ENCODE measurements around the gene MRGPRF.
A peak's percentile ranks its signal among the peaks of the same experiment; 100 is the strongest.
"Not testable (repeated sequence)": the region's sequence is repeated elsewhere in the genome, so short reads cannot be mapped to it uniquely, and the experiment has no call there.

Gene MRGPRF

DNA sequence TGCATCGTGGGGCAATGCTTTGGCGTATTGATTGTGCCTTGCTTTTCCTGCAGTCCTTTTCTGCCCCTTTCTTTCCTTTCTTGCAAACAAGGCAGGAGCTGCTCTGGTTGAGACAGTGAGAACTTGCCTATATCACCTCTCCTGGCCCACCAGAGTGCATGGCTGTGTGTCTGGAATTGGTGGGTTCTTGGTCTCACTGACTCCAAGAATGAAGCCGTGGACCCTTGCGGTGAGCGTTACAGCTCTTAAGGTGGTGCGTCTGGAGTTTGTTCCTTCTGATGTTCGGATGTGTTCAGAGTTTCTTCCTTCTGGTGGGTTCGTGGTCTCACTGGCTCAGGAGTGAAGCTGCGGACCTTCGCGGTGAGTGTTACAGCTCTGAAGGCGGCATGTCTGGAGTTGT is 39.3 kb downstream of the MRGPRF start:
- H3K9ac ChIP-seq (ENCODE audit: low read length); H2BK15ac ChIP-seq (replicated peaks; ENCODE audit: low read depth); H4K8ac ChIP-seq (ENCODE audit: low read depth, low read length); H3K4me3 ChIP-seq (ENCODE audit: low read length); H2AK5ac ChIP-seq (ENCODE audit: low read length); H3K4me1 ChIP-seq (ENCODE audit: control insufficient read depth, low read depth, low read length); H3K23ac ChIP-seq (ENCODE audit: low read length); H4K5ac ChIP-seq (ENCODE audit: low read length); H3K79me1 ChIP-seq (ENCODE audit: low read length); H3K4me2 ChIP-seq (ENCODE audit: low read length); H2BK5ac ChIP-seq (ENCODE audit: low read length); H3K18ac ChIP-seq (ENCODE audit: low read length); H3K27ac ChIP-seq (ENCODE audit: low read depth, low read length); H3K79me2 ChIP-seq (ENCODE audit: control insufficient read depth, insufficient read depth, low read length); DNase-seq; H3K36me3 ChIP-seq (ENCODE audit: control insufficient read depth, insufficient read depth, low read length); H2BK120ac ChIP-seq (ENCODE audit: low read depth, low read length); H3K4ac ChIP-seq (ENCODE audit: low read depth, low read length); H3K56ac ChIP-seq (ENCODE audit: low read length); H3K27me3 ChIP-seq (ENCODE audit: insufficient read depth, low read length, poor library complexity): not testable (repeated sequence)
- WGBS (ENCODE audit: extremely low coverage, insufficient coverage, low lambda C conversion rate), result no CpG with 5 or more reads among the region's 12 CpGs

GRCh38 chr11:68973219-68973618 is 39.8 kb downstream of the MRGPRF start:
- H4K8ac ChIP-seq (ENCODE audit: low read depth, low read length), result no peak overlapping the region

DNA sequence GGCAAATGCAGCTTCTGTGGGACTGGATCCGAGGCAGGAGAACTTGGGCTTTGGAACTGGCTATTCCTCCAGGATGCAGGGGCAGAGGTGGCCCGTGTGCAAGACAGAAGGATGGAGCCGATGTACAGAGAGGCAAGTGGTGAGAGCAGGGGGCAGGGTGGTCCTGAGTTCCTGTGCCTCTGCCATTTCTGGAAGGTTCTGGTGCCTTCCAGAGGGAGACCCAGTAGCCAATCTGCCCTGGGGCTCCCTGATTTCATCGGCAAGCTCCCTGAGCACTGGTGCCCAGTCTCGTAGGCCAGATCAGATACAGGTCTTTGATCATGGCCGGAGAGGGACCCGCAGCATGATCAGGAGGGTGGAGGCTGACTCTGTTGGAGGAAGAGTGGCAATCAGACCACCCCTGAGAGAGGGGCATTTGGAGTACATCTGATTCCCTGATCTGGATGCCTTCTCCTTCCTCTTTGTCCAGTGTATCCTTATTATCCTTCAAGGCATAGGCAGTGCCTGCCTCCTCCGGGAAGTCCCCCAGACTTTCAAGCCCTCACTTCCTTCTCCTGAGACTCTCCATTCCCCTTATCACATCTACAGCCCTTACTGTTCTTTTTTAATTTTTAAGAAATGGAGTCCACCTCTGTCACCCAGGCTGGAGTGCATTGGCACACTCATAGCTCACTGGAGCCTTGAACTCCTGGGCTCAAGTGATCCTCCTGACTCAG is 42.0 kb downstream of the MRGPRF start:
- no peak overlapping the region for H3K4me3 ChIP-seq (ENCODE audit: low read length)
- no peak overlapping the region for H4K5ac ChIP-seq (ENCODE audit: low read length)
- no peak overlapping the region for H3K27ac ChIP-seq (ENCODE audit: low read depth, low read length)
- no peak overlapping the region for H3K56ac ChIP-seq (ENCODE audit: low read length)
- no peak overlapping the region for H2BK120ac ChIP-seq (ENCODE audit: low read depth, low read length)
- H3K23ac ChIP-seq (ENCODE audit: low read length), result no peak overlapping the region
- no peaks in the 10 kb centered on the region for H3K79me2 ChIP-seq (ENCODE audit: control insufficient read depth, insufficient read depth, low read length)
- no CpG with 5 or more reads among the region's 8 CpGs for WGBS (ENCODE audit: extremely low coverage, insufficient coverage, low lambda C conversion rate)
- no peaks in the 10 kb centered on the region for H3K27me3 ChIP-seq (ENCODE audit: insufficient read depth, low read length, poor library complexity)
- H4K8ac ChIP-seq (ENCODE audit: low read depth, low read length), result no peak overlapping the region
- H3K79me1 ChIP-seq (ENCODE audit: low read length), result no peaks in the 10 kb centered on the region
- H3K4me2 ChIP-seq (ENCODE audit: low read length), result no peak overlapping the region
- no peak overlapping the region for H2BK5ac ChIP-seq (ENCODE audit: low read length)
- no peak overlapping the region for H3K4ac ChIP-seq (ENCODE audit: low read depth, low read length)
- no peak for DNase-seq
- no peaks in the 10 kb centered on the region for H3K4me1 ChIP-seq (ENCODE audit: control insufficient read depth, low read depth, low read length)
- H3K36me3 ChIP-seq (ENCODE audit: control insufficient read depth, insufficient read depth, low read length), result no peaks in the 10 kb centered on the region
- no peak overlapping the region for H3K18ac ChIP-seq (ENCODE audit: low read length)
- no peak overlapping the region for H3K9ac ChIP-seq (ENCODE audit: low read length)
- H2BK15ac ChIP-seq (replicated peaks; ENCODE audit: low read depth), result no peak overlapping the region
- no peak overlapping the region for H2AK5ac ChIP-seq (ENCODE audit: low read length)

More at GRCh38 chr11:68973219-68973618, 39.8 kb downstream of the MRGPRF start:
- Histone ChIP-seq H3K56ac (ENCODE audit: low read length) (no peak overlapping the region), H4K5ac (ENCODE audit: low read length) (no peak overlapping the region), H3K4me2 (ENCODE audit: low read length) (no peak overlapping the region), H3K23ac (ENCODE audit: low read length) (no peak overlapping the region), H2BK120ac (ENCODE audit: low read depth, low read length) (no peak overlapping the region), H3K79me1 (ENCODE audit: low read length) (no peaks in the 10 kb centered on the region), H3K27me3 (ENCODE audit: insufficient read depth, low read length, poor library complexity) (no peaks in the 10 kb centered on the region), H3K4me3 (ENCODE audit: low read length) (no peak overlapping the region), H3K18ac (ENCODE audit: low read length) (no peak overlapping the region), H3K4me1 (ENCODE audit: control insufficient read depth, low read depth, low read length) (no peaks in the 10 kb centered on the region), H3K4ac (ENCODE audit: low read depth, low read length) (no peak overlapping the region), H2BK5ac (ENCODE audit: low read length) (no peak overlapping the region), H3K36me3 (ENCODE audit: control insufficient read depth, insufficient read depth, low read length) (no peaks in the 10 kb centered on the region), H2AK5ac (ENCODE audit: low read length) (no peak overlapping the region), H3K79me2 (ENCODE audit: control insufficient read depth, insufficient read depth, low read length) (no peaks in the 10 kb centered on the region), H3K9ac (ENCODE audit: low read length) (no peak overlapping the region), H2BK15ac (replicated peaks; ENCODE audit: low read depth) (no peak overlapping the region), H3K27ac (ENCODE audit: low read depth, low read length) (no peak overlapping the region)
- WGBS (ENCODE audit: extremely low coverage, insufficient coverage, low lambda C conversion rate), result no CpG with 5 or more reads among the region's 4 CpGs
- no peak for DNase-seq

DNA sequence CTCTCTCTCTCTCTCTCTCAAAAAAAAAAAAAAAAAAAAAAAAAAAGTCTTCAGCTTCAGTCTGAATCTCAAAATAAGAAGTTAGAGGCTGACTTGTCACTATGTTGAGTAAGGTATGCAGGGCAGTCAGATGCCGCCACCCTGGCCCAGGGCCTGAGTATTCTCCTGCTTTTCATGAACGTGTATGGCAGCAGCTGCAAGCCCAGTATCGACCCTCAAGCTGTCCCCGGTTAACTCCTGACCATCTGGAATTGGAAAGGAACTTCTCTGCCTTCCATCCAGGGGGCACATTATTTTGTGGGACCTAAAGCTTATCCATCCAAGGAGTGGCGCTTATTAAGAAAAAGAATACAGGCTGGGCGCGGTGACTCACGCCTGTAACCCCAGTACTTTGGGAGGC is 43.7 kb downstream of the MRGPRF start:
- Histone ChIP-seq H3K4ac (ENCODE audit: low read depth, low read length) (no peak overlapping the region), H3K27ac (ENCODE audit: low read depth, low read length) (no peak overlapping the region), H3K23ac (ENCODE audit: low read length) (no peak overlapping the region), H3K79me1 (ENCODE audit: low read length) (no peaks in the 10 kb centered on the region), H3K9ac (ENCODE audit: low read length) (no peak overlapping the region), H3K4me2 (ENCODE audit: low read length) (no peak overlapping the region), H3K27me3 (ENCODE audit: insufficient read depth, low read length, poor library complexity) (no peaks in the 10 kb centered on the region), H3K79me2 (ENCODE audit: control insufficient read depth, insufficient read depth, low read length) (no peaks in the 10 kb centered on the region), H2AK5ac (ENCODE audit: low read length) (no peak overlapping the region), H3K36me3 (ENCODE audit: control insufficient read depth, insufficient read depth, low read length) (no peaks in the 10 kb centered on the region), H2BK5ac (ENCODE audit: low read length) (no peak overlapping the region), H3K56ac (ENCODE audit: low read length) (no peak overlapping the region), H4K8ac (ENCODE audit: low read depth, low read length) (no peak overlapping the region), H3K18ac (ENCODE audit: low read length) (no peak overlapping the region), H4K5ac (ENCODE audit: low read length) (no peak overlapping the region), H2BK15ac (replicated peaks; ENCODE audit: low read depth) (no peak overlapping the region), H3K4me1 (ENCODE audit: control insufficient read depth, low read depth, low read length) (no peaks in the 10 kb centered on the region), H2BK120ac (ENCODE audit: low read depth, low read length) (no peak overlapping the region), H3K4me3 (ENCODE audit: low read length) (no peak overlapping the region)
- DNase-seq, result no peak
- no CpG with 5 or more reads among the region's 8 CpGs for WGBS (ENCODE audit: extremely low coverage, insufficient coverage, low lambda C conversion rate)

- WGBS (ENCODE audit: extremely low coverage, insufficient coverage, low lambda C conversion rate), result no CpG with 5 or more reads among the region's 29 CpGs
These were observed 44.5 kb downstream of the MRGPRF start for GRCh38 chr11:68968306-68969250.

More at GRCh38 chr11:68968306-68969250, 44.5 kb downstream of the MRGPRF start:
- H3K4me1 ChIP-seq (ENCODE audit: control insufficient read depth, low read depth, low read length), result no peaks in the 10 kb centered on the region
- H3K79me1 ChIP-seq (ENCODE audit: low read length), result no peaks in the 10 kb centered on the region
- H2BK15ac ChIP-seq (replicated peaks; ENCODE audit: low read depth), result no peak overlapping the region
- H3K18ac ChIP-seq (ENCODE audit: low read length), result no peak overlapping the region
- no peak overlapping the region for H3K4me2 ChIP-seq (ENCODE audit: low read length)
- no peak overlapping the region for H3K4ac ChIP-seq (ENCODE audit: low read depth, low read length)
- no peak overlapping the region for H3K4me3 ChIP-seq (ENCODE audit: low read length)
- DNase-seq, result peak; percentile 61
- no peak overlapping the region for H3K27ac ChIP-seq (ENCODE audit: low read depth, low read length)
- no peak overlapping the region for H2BK120ac ChIP-seq (ENCODE audit: low read depth, low read length)
- H3K9ac ChIP-seq (ENCODE audit: low read length), result no peak overlapping the region
- H3K36me3 ChIP-seq (ENCODE audit: control insufficient read depth, insufficient read depth, low read length), result no peaks in the 10 kb centered on the region
- no peak overlapping the region for H4K5ac ChIP-seq (ENCODE audit: low read length)
- H3K23ac ChIP-seq (ENCODE audit: low read length), result no peak overlapping the region
- H4K8ac ChIP-seq (ENCODE audit: low read depth, low read length), result no peak overlapping the region
- H3K56ac ChIP-seq (ENCODE audit: low read length), result no peak overlapping the region
- H3K27me3 ChIP-seq (ENCODE audit: insufficient read depth, low read length, poor library complexity), result no peaks in the 10 kb centered on the region
- H2BK5ac ChIP-seq (ENCODE audit: low read length), result no peak overlapping the region
- H2AK5ac ChIP-seq (ENCODE audit: low read length), result no peak overlapping the region
- no peaks in the 10 kb centered on the region for H3K79me2 ChIP-seq (ENCODE audit: control insufficient read depth, insufficient read depth, low read length)
